NOMO-1 (cell line): ENCODE measurements around the gene RPRD1B.
A peak's percentile ranks its signal among the peaks of the same experiment; 100 is the strongest.

ENCODE experiments used
- DNase-seq, 2 experiments: peaks; one replicate each; lab custom pipeline; 2025; ENCODE audit not compliant: unreplicated experiment in 2 of 2; lab: John Stamatoyannopoulos, UW

Gene RPRD1B

GRCh38 chr20:38117205-38117604 is 83.7 kb downstream of the RPRD1B start:
- DNase-seq: peak in 1 of 2 experiments; percentile 34

GRCh38 chr20:38117635-38118034 is 84.1 kb downstream of the RPRD1B start:
- DNase-seq: no peak

- DNase-seq: no peak
Measured at GRCh38 chr20:38119446-38119845, 85.9 kb downstream of the RPRD1B start.

- no peak for DNase-seq
Measured at GRCh38 chr20:38120625-38120988, 87.1 kb downstream of the RPRD1B start.

- DNase-seq: no peak
Measured at GRCh38 chr20:38121741-38122140, 88.2 kb downstream of the RPRD1B start.

- no peak for DNase-seq
Measured at GRCh38 chr20:38123021-38123587, 89.6 kb downstream of the RPRD1B start.

- DNase-seq: no peak
Measured at GRCh38 chr20:38125157-38126056, 91.9 kb downstream of the RPRD1B start.

GRCh38 chr20:38126146-38126921 is 92.8 kb downstream of the RPRD1B start:
- DNase-seq: no peak

- DNase-seq: no peak
Measured at GRCh38 chr20:38126932-38127621, 93.5 kb downstream of the RPRD1B start.

- no peak for DNase-seq
Measured at GRCh38 chr20:38127920-38128528, 94.5 kb downstream of the RPRD1B start.

- no peak for DNase-seq
Measured at GRCh38 chr20:38128691-38129090, 95.1 kb downstream of the RPRD1B start.

GRCh38 chr20:38129248-38129865 is 95.8 kb downstream of the RPRD1B start:
- no peak for DNase-seq

GRCh38 chr20:38129893-38130609 is 96.5 kb downstream of the RPRD1B start:
- DNase-seq: no peak

- DNase-seq: no peak
Measured at GRCh38 chr20:38130687-38131587, 97.4 kb downstream of the RPRD1B start.

- no peak for DNase-seq
Measured at GRCh38 chr20:38131588-38132121, 98.1 kb downstream of the RPRD1B start.

GRCh38 chr20:38132156-38132909 is 98.8 kb downstream of the RPRD1B start:
- no peak for DNase-seq

- DNase-seq: no peak
Measured at GRCh38 chr20:38132910-38133501, 99.5 kb downstream of the RPRD1B start.
